H1 (cell line): ENCODE measurements around the gene TSGA10IP. TPM values are rescaled to one million over a fixed set of nuclear protein-coding genes. Genes with fewer than 3 reads are reported as not detected.

Source experiments
- CTCF ChIA-PET: fragments of 300-600 bp; sonication (Branson Sonifier 250); formaldehyde crosslinking; loops from one replicate; lab custom pipeline; 2021; ENCODE audit not compliant: partially characterized antibody; lab: Charles Lee
- POLR2A ChIA-PET: fragments of 300-600 bp; sonication (Branson Sonifier 250); formaldehyde crosslinking; loops from one replicate; lab custom pipeline; 2021; ENCODE audit warnings: inconsistent platforms; ENCODE audit not compliant: partially characterized antibody; lab: Charles Lee
- DNase-seq, 2 experiments: peaks; one replicate each; pipeline versions ENCODE4 v3.0.0 to v3.0.0-alpha.2; 2010 to 2022; ENCODE audit warnings: low spot score in 2 of 2, low read depth in 1 of 2, mixed read lengths in 1 of 2
- FAIRE-seq: peaks from 2 replicates; lab custom pipeline; 2011; peaks lifted over from hg19 to GRCh38; lab: Jason Lieb, UNC
- H2AFZ ChIP-seq: 2 replicates; pipeline ENCODE4 v1.8.1; 2012; ENCODE audit warnings: low read length, inconsistent platforms
- H2AK5ac ChIP-seq: 2 replicates; pipeline ENCODE4 v1.6.1; 2013; ENCODE audit warnings: low read depth, low read length
- H2BK120ac ChIP-seq: replicated peaks from 2 replicates; pipeline ENCODE3; 2013; ENCODE audit warnings: low read depth, low read length, inconsistent platforms
- H2BK12ac ChIP-seq: 2 replicates; pipeline ENCODE4 v1.6.1; 2013; ENCODE audit warnings: low read depth, low read length
- H2BK15ac ChIP-seq: 2 replicates; pipeline ENCODE4 v1.6.1; 2013; ENCODE audit warnings: low read length
- H2BK20ac ChIP-seq: 2 replicates; pipeline ENCODE4 v1.6.1; 2013; ENCODE audit warnings: low read length
- H2BK5ac ChIP-seq: 2 replicates; pipeline ENCODE4 v1.6.1; 2013; ENCODE audit warnings: low read depth, low read length
- H3K14ac ChIP-seq: 2 replicates; pipeline ENCODE4 v1.6.1; 2013; ENCODE audit warnings: inconsistent platforms; ENCODE audit not compliant: insufficient read length
- H3K18ac ChIP-seq: 2 replicates; pipeline ENCODE4 v1.6.1; 2013; ENCODE audit warnings: low read length; ENCODE audit errors: extremely low read depth
- H3K23ac ChIP-seq: 2 replicates; pipeline ENCODE4 v1.6.1; 2013; ENCODE audit warnings: inconsistent platforms; ENCODE audit not compliant: insufficient read length
- H3K23me2 ChIP-seq: 2 replicates; pipeline ENCODE4 v1.6.1; 2013; ENCODE audit warnings: low read depth, low read length
- H3K27ac ChIP-seq: 2 replicates; pipeline ENCODE4 v1.6.1; 2011; ENCODE audit warnings: low read depth, low read length, inconsistent platforms
- H3K27me3 ChIP-seq, 4 experiments: replicated peaks in 1 of 4; 1 replicate in 1 of 4; 2 replicates in 3 of 4; pipeline versions ENCODE4 v1.6.1 to v1.8.1; 2011 to 2013; ENCODE audit warnings: low read length in 3 of 4, mild to moderate bottlenecking in 3 of 4, inconsistent platforms in 2 of 4, mixed read lengths in 2 of 4, moderate library complexity in 1 of 4; ENCODE audit not compliant: control insufficient read depth in 3 of 4, insufficient read depth in 3 of 4; ENCODE audit errors: extremely low read depth in 1 of 4
- H3K36me3 ChIP-seq, 4 experiments: 2 replicates each; pipeline versions ENCODE4 v1.6.1 to v1.8.1; 2011 to 2013; ENCODE audit warnings: mild to moderate bottlenecking in 4 of 4, low read length in 3 of 4, moderate library complexity in 2 of 4, control low read depth in 1 of 4, inconsistent platforms in 1 of 4; ENCODE audit not compliant: insufficient read depth in 4 of 4, control insufficient read depth in 2 of 4
- H3K4ac ChIP-seq: replicated peaks from 2 replicates; pipeline ENCODE3; 2013; ENCODE audit warnings: low read length, low read depth, mixed read lengths, inconsistent platforms; ENCODE audit not compliant: insufficient read length
- H3K4me1 ChIP-seq, 4 experiments: replicated peaks in 1 of 4; 1 replicate in 1 of 4; 2 replicates in 3 of 4; pipeline versions ENCODE4 v1.6.1 to v1.8.1; 2011 to 2013; ENCODE audit warnings: low read length in 3 of 4, inconsistent platforms in 2 of 4, mixed read lengths in 1 of 4; ENCODE audit not compliant: insufficient read depth in 4 of 4, control insufficient read depth in 3 of 4
- H3K4me2 ChIP-seq, 2 experiments: 2 replicates each; pipeline versions ENCODE4 v1.6.1 to v1.8.1; 2011 to 2013; ENCODE audit warnings: low read depth in 2 of 2, low read length in 2 of 2, control low read depth in 1 of 2, inconsistent platforms in 1 of 2, mild to moderate bottlenecking in 1 of 2; ENCODE audit not compliant: insufficient read depth in 1 of 2
- H3K4me3 ChIP-seq, 4 experiments: fragments of 200-600, 300-600 bp in 1 of 4; sonication (generic), shearing (Covaris generic), sonication (Bioruptor Twin) in 1 of 4; 2 replicates each; pipeline versions ENCODE4 v1.5.1 to v1.8.1; 2011 to 2016; ENCODE audit warnings: low read length in 4 of 4, low read depth in 3 of 4, control low read depth in 2 of 4, inconsistent platforms in 2 of 4, mild to moderate bottlenecking in 2 of 4, mixed read lengths in 1 of 4, moderate library complexity in 1 of 4; ENCODE audit not compliant: insufficient read depth in 2 of 4; ENCODE audit errors: extremely low read depth in 1 of 4
- H3K56ac ChIP-seq: replicated peaks from 2 replicates; pipeline ENCODE3; 2013; ENCODE audit warnings: low read depth, mild to moderate bottlenecking, mixed read lengths, low read length, inconsistent platforms; ENCODE audit not compliant: insufficient read length
- H3K79me1 ChIP-seq: 2 replicates; pipeline ENCODE4 v1.6.1; 2013; ENCODE audit warnings: low read depth, low read length, control low read depth
- H3K79me2 ChIP-seq, 2 experiments: 2 replicates each; pipeline versions ENCODE4 v1.6.1 to v1.8.1; 2012 to 2013; ENCODE audit warnings: low read length in 2 of 2, mild to moderate bottlenecking in 2 of 2, inconsistent platforms in 1 of 2; ENCODE audit not compliant: insufficient read depth in 2 of 2, control insufficient read depth in 1 of 2
- H3K9ac ChIP-seq, 4 experiments: replicated peaks in 1 of 4; 1 replicate in 1 of 4; 2 replicates in 3 of 4; pipeline versions ENCODE4 v1.6.1 to v1.8.1; 2011 to 2013; ENCODE audit warnings: low read depth in 3 of 4, low read length in 3 of 4, control low read depth in 2 of 4, mild to moderate bottlenecking in 2 of 4, moderate library complexity in 2 of 4, inconsistent platforms in 1 of 4; ENCODE audit errors: extremely low read depth in 1 of 4
- H3K9me3 ChIP-seq, 2 experiments: 2 replicates each; pipeline versions ENCODE4 v1.6.1 to v1.8.1; 2012 to 2013; ENCODE audit warnings: mild to moderate bottlenecking in 2 of 2, moderate library complexity in 2 of 2, control low read depth in 1 of 2, inconsistent platforms in 1 of 2, low read depth in 1 of 2, low read length in 1 of 2, mixed read lengths in 1 of 2; ENCODE audit not compliant: insufficient read depth in 2 of 2
- H4K20me1 ChIP-seq, 2 experiments: replicated peaks in 1 of 2; 2 replicates each; pipeline versions ENCODE3 to v1.8.1; 2011 to 2013; ENCODE audit warnings: inconsistent platforms in 2 of 2, low read length in 2 of 2, mild to moderate bottlenecking in 1 of 2; ENCODE audit not compliant: insufficient read depth in 2 of 2, control insufficient read depth in 1 of 2
- H4K5ac ChIP-seq: 2 replicates; pipeline ENCODE4 v1.6.1; 2013; ENCODE audit warnings: low read length, low read depth, mixed read lengths, inconsistent platforms; ENCODE audit not compliant: insufficient read length
- H4K8ac ChIP-seq: 2 replicates; pipeline ENCODE4 v1.8.0; 2013; ENCODE audit warnings: mild to moderate bottlenecking, moderate library complexity, low read length, inconsistent platforms; ENCODE audit not compliant: insufficient read depth; ENCODE audit errors: extremely low read depth
- H4K91ac ChIP-seq: replicated peaks from 2 replicates; pipeline ENCODE3; 2013; ENCODE audit warnings: low read length, mixed read lengths, inconsistent platforms; ENCODE audit not compliant: insufficient read length
- EZH2 ChIP-seq: fragments of 200-600 bp; sonication (generic); IDR thresholded peaks from 2 replicates; pipeline ENCODE4 v1.7.1; 2012; ENCODE audit warnings: low read depth, mild to moderate bottlenecking, moderate library complexity, low read length, inconsistent platforms; ENCODE audit not compliant: severe bottlenecking
- WGBS, 2 experiments: shearing (Covaris generic) in 1 of 2; methylation state at CpG; one replicate each; pipeline versions ENCODE4 v1.1.6 to v1.1.7; 2013 to 2015; ENCODE audit warnings: low lambda C conversion rate in 2 of 2, mixed read lengths in 2 of 2, inconsistent platforms in 1 of 2, low coverage in 1 of 2, missing lambda C conversion rate in 1 of 2; ENCODE audit not compliant: insufficient replicate concordance in 2 of 2, insufficient coverage in 1 of 2, insufficient read length in 1 of 2; ENCODE audit errors: extremely low coverage in 1 of 2, missing lambda C conversion rate in 1 of 2; 5-methylcytosine and 5-hydroxymethylcytosine counted together
- polyA plus RNA-seq, 7 experiments: library from polyadenylated mRNA; depleted of rRNA in 3 of 7; stranded (reverse) in 5 of 7; unstranded in 2 of 7; fragments of >200 nt in 5 of 7; fragments of 200-250 nt in 2 of 7; gene quantifications; 1 replicate in 5 of 7; 2 replicates in 1 of 7; 4 replicates in 1 of 7; pipeline versions ENCODE4 v1.2.1 to v1.2.3, GENCODE V29; 2011 to 2013; ENCODE audit warnings: missing spikeins in 2 of 7, mixed read lengths in 2 of 7
- total RNA-seq: library from RNA; stranded (reverse); fragmentation: NEBNext Ultra II Directional; extraction: Animal tissue kit (Norgen Biotek cat#: 25700); gene quantifications from 2 replicates; pipeline ENCODE4 v1.2.1, GENCODE V29; 2021

TSGA10IP gene
- total and polyA plus RNA-seq, 2 of the 8 experiments (the other 6 are each of a cell fraction or from before 2014, with no cell fraction given), result 1.9 to 6.0 TPM

- no peak overlapping the region for H4K5ac ChIP-seq
- no peaks in the 10 kb centered on the region for H3K27me3 ChIP-seq
- TF ChIP-seq EZH2, result no peak
- no peak overlapping the region for H2BK15ac ChIP-seq
- H3K27ac ChIP-seq, result no peak overlapping the region
- no peak overlapping the region for H3K18ac ChIP-seq
- H2AK5ac ChIP-seq, result no peak overlapping the region
- FAIRE-seq (no peak), DNase-seq (no peak)
- no peak overlapping the region for H2BK12ac ChIP-seq
- no peaks in the 10 kb centered on the region for H3K9me3 ChIP-seq
- ChIA-PET CTCF (interaction anchor here (0.6 to 1.2 kb wide), 6 partner anchors 14 to 435 kb away, joined by 3 to 6 read pairs (median 3); no protein-coding TSS in a partner anchor), POLR2A (interaction anchor here (0.8 to 1.1 kb wide), 4 partner anchors 10 to 13 kb away, joined by 3 to 5 read pairs (median 4); no protein-coding TSS in a partner anchor)
- no peak overlapping the region for H2AFZ ChIP-seq
- peaks cover 6 to 28% (median 21%) of the 10 kb centered on the region in 4 experiments; a peak in 7 of 8 replicates for H3K36me3 ChIP-seq
- no peak overlapping the region for H3K4me2 ChIP-seq
- H2BK20ac ChIP-seq, result no peak overlapping the region
- H4K8ac ChIP-seq, result no peak overlapping the region
- H3K4me1 ChIP-seq, result no peaks in the 10 kb centered on the region
- H3K4ac ChIP-seq, result no peak overlapping the region
- H3K56ac ChIP-seq, result no peak overlapping the region
- H2BK120ac ChIP-seq, result no peak overlapping the region
- no peak overlapping the region for H4K91ac ChIP-seq
- no peak overlapping the region for H3K4me3 ChIP-seq
- H3K79me1 ChIP-seq, result no peaks in the 10 kb centered on the region
- H3K79me2 ChIP-seq, result no peaks in the 10 kb centered on the region
- no peaks in the 10 kb centered on the region for H4K20me1 ChIP-seq
- no peaks in the 10 kb centered on the region for H3K23me2 ChIP-seq
- H3K14ac ChIP-seq, result no peak overlapping the region
- no peak overlapping the region for H2BK5ac ChIP-seq
- H3K9ac ChIP-seq, result no peak overlapping the region
- no peak overlapping the region for H3K23ac ChIP-seq
- WGBS, 2 experiments, result 90% methylated on average over 13 of the region's 13 CpGs; no CpG with 5 or more reads in 1 of the 2 experiments
Measured at GRCh38 chr11:65973439-65974110, 28.3 kb downstream of the TSGA10IP start.
